ENCODE results near the gene C9orf78. TPM values are rescaled to one million over a fixed set of nuclear protein-coding genes. Genes with fewer than 3 reads are reported as not detected.

The C9orf78 gene
- polyA plus RNA-seq, 1 donor (not counting 4 experiments of a cell fraction or from before 2014, with no cell fraction given), result 66.5 TPM

DNA sequence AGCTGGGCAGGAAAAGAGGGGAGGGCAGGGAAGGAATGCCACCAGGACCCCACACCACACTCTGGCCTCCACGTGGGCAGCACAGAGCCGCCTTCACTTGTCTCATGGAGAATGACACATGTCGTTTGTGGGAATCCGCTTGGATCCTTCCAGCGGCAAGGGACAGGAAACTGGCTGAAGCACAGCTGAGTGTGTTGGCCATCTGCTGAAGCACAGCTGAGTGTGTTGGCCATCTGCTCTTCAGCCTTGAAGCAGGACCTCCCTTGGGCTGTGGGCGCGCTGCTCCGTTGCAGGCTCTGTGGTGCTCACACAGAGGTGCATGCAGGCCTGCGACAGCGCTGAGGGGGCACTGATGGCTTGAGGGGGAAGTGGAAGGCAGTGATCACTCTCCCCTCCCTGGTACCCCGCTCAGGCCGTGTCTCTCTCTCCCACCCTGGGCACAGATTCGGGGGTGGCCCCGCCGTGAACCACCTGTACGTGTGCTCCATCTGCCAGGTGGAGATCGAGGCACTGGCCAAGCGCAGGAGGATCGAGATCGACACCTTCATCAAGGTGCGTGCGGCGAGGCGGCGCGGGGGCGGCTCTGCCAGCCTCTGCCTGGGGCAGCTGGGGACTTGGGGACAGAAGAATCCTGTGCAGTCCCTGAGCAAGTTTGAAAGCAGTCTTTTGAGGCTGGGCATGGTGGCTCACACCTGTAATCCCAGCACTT lies 40.8 kb upstream of the C9orf78 start:
- dilution Hi-C loops (cut with MboI; ENCODE audit: extremely low pct_ligation_motif_present, low sequenced_read_pairs), result no loop called here
- no peaks in the 10 kb centered on the region for H3K79me2 ChIP-seq (ENCODE audit: control insufficient read depth, insufficient read depth, low read length)
- DNase-seq (ENCODE audit: low read depth, low spot score), result no peak
- no peaks in the 10 kb centered on the region for H4K20me1 ChIP-seq (ENCODE audit: control insufficient read depth, extremely low read depth, insufficient read depth, low read length)
- H3K36me3 ChIP-seq (ENCODE audit: control insufficient read depth in 2 of 2, extremely low read depth in 1 of 2, insufficient read depth in 2 of 2, low read length in 2 of 2), result peaks cover 0 to 22% of the 10 kb centered on the region in 2 experiments
- no peak overlapping the region for H3K9ac ChIP-seq (ENCODE audit: control insufficient read depth, extremely low read depth, insufficient read depth, low read length)
- no peak overlapping the region for H3K27ac ChIP-seq (ENCODE audit: control insufficient read depth, insufficient read depth, low read length)
- no peak overlapping the region for H2AFZ ChIP-seq (ENCODE audit: control insufficient read depth, low read length)
- TF ChIP-seq EZH2 (IDR thresholded peaks at IDR 0.05; ENCODE audit: low read length), result no peak
- TF ChIP-seq, protein P1, sequence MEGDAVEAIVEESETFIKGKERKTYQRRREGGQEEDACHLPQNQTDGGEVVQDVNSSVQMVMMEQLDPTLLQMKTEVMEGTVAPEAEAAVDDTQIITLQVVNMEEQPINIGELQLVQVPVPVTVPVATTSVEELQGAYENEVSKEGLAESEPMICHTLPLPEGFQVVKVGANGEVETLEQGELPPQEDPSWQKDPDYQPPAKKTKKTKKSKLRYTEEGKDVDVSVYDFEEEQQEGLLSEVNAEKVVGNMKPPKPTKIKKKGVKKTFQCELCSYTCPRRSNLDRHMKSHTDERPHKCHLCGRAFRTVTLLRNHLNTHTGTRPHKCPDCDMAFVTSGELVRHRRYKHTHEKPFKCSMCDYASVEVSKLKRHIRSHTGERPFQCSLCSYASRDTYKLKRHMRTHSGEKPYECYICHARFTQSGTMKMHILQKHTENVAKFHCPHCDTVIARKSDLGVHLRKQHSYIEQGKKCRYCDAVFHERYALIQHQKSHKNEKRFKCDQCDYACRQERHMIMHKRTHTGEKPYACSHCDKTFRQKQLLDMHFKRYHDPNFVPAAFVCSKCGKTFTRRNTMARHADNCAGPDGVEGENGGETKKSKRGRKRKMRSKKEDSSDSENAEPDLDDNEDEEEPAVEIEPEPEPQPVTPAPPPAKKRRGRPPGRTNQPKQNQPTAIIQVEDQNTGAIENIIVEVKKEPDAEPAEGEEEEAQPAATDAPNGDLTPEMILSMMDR (optimal IDR thresholded peaks at IDR 0.05 in 1 of 3, IDR thresholded peaks at IDR 0.05 in 1 of 3, conservative IDR thresholded peaks at IDR 0.05 in 1 of 3; ENCODE audit: extremely low read depth in 1 of 3, insufficient read depth in 2 of 3, low read length in 3 of 3), result no peak
- H3K4me3 ChIP-seq (ENCODE audit: control insufficient read depth in 2 of 3, extremely low read depth in 1 of 3, insufficient read depth in 2 of 3, low read depth in 1 of 3, low read length in 3 of 3), result no peak overlapping the region
- H3K4me1 ChIP-seq (ENCODE audit: control insufficient read depth, extremely low read depth, insufficient read depth, low read length), result no peaks in the 10 kb centered on the region
- no peaks in the 10 kb centered on the region for H3K27me3 ChIP-seq (ENCODE audit: control insufficient read depth, extremely low read depth, insufficient read depth, low read length)
- no peak for FAIRE-seq
- H3K9me1 ChIP-seq (ENCODE audit: control insufficient read depth, extremely low read depth, insufficient read depth, low read length), result no peaks in the 10 kb centered on the region
- H3K4me2 ChIP-seq (ENCODE audit: control insufficient read depth, extremely low read depth, insufficient read depth, low read depth, low read length), result no peak overlapping the region
- no peaks in the 10 kb centered on the region for H3K9me3 ChIP-seq (ENCODE audit: control insufficient read depth, low read depth, low read length)

DNA sequence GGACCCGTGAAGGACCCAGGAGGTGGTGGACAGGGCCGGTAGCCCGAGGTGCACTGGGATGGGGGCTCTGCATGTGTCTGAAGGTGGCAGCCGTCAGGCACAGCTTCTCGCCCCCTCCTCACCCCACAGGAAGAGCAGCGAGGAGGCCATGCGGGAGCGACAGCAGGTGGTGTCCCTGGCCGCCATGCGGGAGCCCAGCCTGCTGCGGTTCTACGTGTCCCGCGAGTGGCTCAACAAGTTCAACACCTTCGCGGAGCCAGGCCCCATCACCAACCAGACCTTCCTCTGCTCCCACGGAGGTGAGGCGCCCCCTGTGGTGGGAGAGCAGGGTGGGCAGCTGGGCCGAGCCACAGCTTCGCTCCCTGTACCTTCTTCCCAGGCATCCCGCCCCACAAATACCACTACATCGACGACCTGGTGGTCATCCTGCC lies 40.1 kb upstream of the C9orf78 start:
- dilution Hi-C loops (cut with MboI; ENCODE audit: extremely low pct_ligation_motif_present, low sequenced_read_pairs), result no loop called here
- TF ChIP-seq, protein P1 (optimal IDR thresholded peaks at IDR 0.05 in 1 of 3, IDR thresholded peaks at IDR 0.05 in 1 of 3, conservative IDR thresholded peaks at IDR 0.05 in 1 of 3; ENCODE audit: extremely low read depth in 1 of 3, insufficient read depth in 2 of 3, low read length in 3 of 3), result peak in 1 of 3 experiments; percentile 34
- no peak for TF ChIP-seq EZH2 (IDR thresholded peaks at IDR 0.05; ENCODE audit: low read length)
- no peak overlapping the region for H3K27ac ChIP-seq (ENCODE audit: control insufficient read depth, insufficient read depth, low read length)

More for the DNA sequence above, 40.1 kb upstream of the C9orf78 start:
- H3K4me2 ChIP-seq (ENCODE audit: control insufficient read depth, extremely low read depth, insufficient read depth, low read depth, low read length), result no peak overlapping the region
- H3K4me1 ChIP-seq (ENCODE audit: control insufficient read depth, extremely low read depth, insufficient read depth, low read length), result no peaks in the 10 kb centered on the region
- no peaks in the 10 kb centered on the region for H3K79me2 ChIP-seq (ENCODE audit: control insufficient read depth, insufficient read depth, low read length)
- H3K9ac ChIP-seq (ENCODE audit: control insufficient read depth, extremely low read depth, insufficient read depth, low read length), result no peak overlapping the region
- no peak overlapping the region for H3K4me3 ChIP-seq (ENCODE audit: control insufficient read depth in 2 of 3, extremely low read depth in 1 of 3, insufficient read depth in 2 of 3, low read depth in 1 of 3, low read length in 3 of 3)
- no peaks in the 10 kb centered on the region for H3K9me3 ChIP-seq (ENCODE audit: control insufficient read depth, low read depth, low read length)
- no peak for FAIRE-seq
- DNase-seq (ENCODE audit: low read depth, low spot score), result no peak
- H2AFZ ChIP-seq (ENCODE audit: control insufficient read depth, low read length), result no peak overlapping the region
- H3K27me3 ChIP-seq (ENCODE audit: control insufficient read depth, extremely low read depth, insufficient read depth, low read length), result no peaks in the 10 kb centered on the region
- H3K36me3 ChIP-seq (ENCODE audit: control insufficient read depth in 2 of 2, extremely low read depth in 1 of 2, insufficient read depth in 2 of 2, low read length in 2 of 2), result peaks cover 0 to 22% of the 10 kb centered on the region in 2 experiments
- no peaks in the 10 kb centered on the region for H4K20me1 ChIP-seq (ENCODE audit: control insufficient read depth, extremely low read depth, insufficient read depth, low read length)
- H3K9me1 ChIP-seq (ENCODE audit: control insufficient read depth, extremely low read depth, insufficient read depth, low read length), result no peaks in the 10 kb centered on the region
